Measurements from ENCODE around the gene NBPF6.
"Not testable (repeated sequence)": the region's sequence is repeated elsewhere in the genome, so short reads cannot be mapped to it uniquely, and the experiment has no call there.

The NBPF6 gene

GRCh38 chr1:108513914-108514313 lies 63.8 kb downstream of the NBPF6 start:
- H3K9ac ChIP-seq (ENCODE audit: low read depth, low read length); H3K9me3 ChIP-seq (ENCODE audit: control insufficient read depth, insufficient read depth, low read length); H3K36me3 ChIP-seq (ENCODE audit: insufficient read depth, low read length); H3K4me1 ChIP-seq (ENCODE audit: insufficient read depth, low read length): not testable (repeated sequence)

- H3K9me3 ChIP-seq (ENCODE audit: control insufficient read depth, insufficient read depth, low read length); H3K9ac ChIP-seq (ENCODE audit: low read depth, low read length); H3K36me3 ChIP-seq (ENCODE audit: insufficient read depth, low read length); H3K4me1 ChIP-seq (ENCODE audit: insufficient read depth, low read length): not testable (repeated sequence)
These were observed 67.3 kb downstream of the NBPF6 start for GRCh38 chr1:108517301-108517897.
